HCT116 (cell line): ENCODE measurements around the gene GOLGA3. TPM values are rescaled to one million over a fixed set of nuclear protein-coding genes. Genes with fewer than 3 reads are reported as not detected.
"Not testable (repeated sequence)": the region's sequence is repeated elsewhere in the genome, so short reads cannot be mapped to it uniquely, and the experiment has no call there.

Source experiments
- ATAC-seq: fragments of 200-7000 bp; cut with Tn5 transposase; 2 replicates; pipeline ENCODE4 v1.9.1; 2020; ENCODE audit warnings: mild to moderate bottlenecking, moderate library complexity
- BruUV-seq: library from RNA; stranded (reverse); fragments of 400-500 nt; replicated peaks from 2 replicates; lab custom pipeline; 2021; lab: Mats Ljungman, UMichigan
- CTCF ChIA-PET: fragments of 300-600 bp; sonication (Branson Sonifier 250); formaldehyde crosslinking; loops from one replicate; lab custom pipeline; 2021; ENCODE audit warnings: antibody characterized with exemption; lab: Charles Lee
- POLR2A ChIA-PET: fragments of 300-600, 350-600 bp; sonication (Branson Sonifier 250); formaldehyde crosslinking; loops from one replicate; lab custom pipeline; 2021; ENCODE audit warnings: antibody characterized with exemption; lab: Charles Lee
- RAD21 ChIA-PET, 2 experiments: fragments of 300-600 bp; sonication (Branson Sonifier 250); formaldehyde crosslinking; loops; one replicate each; lab custom pipeline; 2023; ENCODE audit warnings: low total read pairs in 2 of 2; ENCODE audit not compliant: uncharacterized antibody in 2 of 2, unreplicated experiment in 2 of 2, low non-redundant PET in 1 of 2; lab: Charles Lee
- DNase-seq: peaks from one replicate; pipeline ENCODE4 v3.0.0-alpha.2; 2010; ENCODE audit warnings: low read depth, low spot score
- H2AFZ ChIP-seq: fragments of 200-600 bp; shearing (Covaris generic), sonication (generic); 2 replicates; pipeline ENCODE4 v1.6.1; 2017; ENCODE audit warnings: low read depth, mixed run types, mixed read lengths, antibody characterized with exemption, low read length; ENCODE audit not compliant: poor library complexity, severe bottlenecking
- H3K27ac ChIP-seq: 2 replicates; pipeline ENCODE4 v1.5.1; 2012; ENCODE audit warnings: low read depth, low read length
- H3K27me3 ChIP-seq: fragments of 200-600 bp; sonication (generic); 2 replicates; pipeline ENCODE4 v1.6.1; 2016; ENCODE audit warnings: mixed run types, low read length, mixed read lengths; ENCODE audit not compliant: insufficient read depth
- H3K36me3 ChIP-seq, 2 experiments: fragments of 200-500 bp in 1 of 2; fragments of 200-600 bp in 1 of 2; sonication (Bioruptor generic) in 1 of 2; sonication (generic) in 1 of 2; 2 replicates each; pipeline versions ENCODE4 v1.5.1 to v1.6.1; 2014 to 2016; ENCODE audit warnings: low read length in 2 of 2, inconsistent platforms in 1 of 2, mixed read lengths in 1 of 2, mixed run types in 1 of 2; ENCODE audit not compliant: insufficient read depth in 2 of 2, control insufficient read depth in 1 of 2
- H3K4me1 ChIP-seq, 2 experiments: fragments of 200-600 bp in 1 of 2; sonication (generic) in 1 of 2; 2 replicates each; pipeline versions ENCODE4 v1.5.1 to v1.6.1; 2012 to 2017; ENCODE audit warnings: low read length in 2 of 2, inconsistent platforms in 1 of 2, mild to moderate bottlenecking in 1 of 2, mixed read lengths in 1 of 2, mixed run types in 1 of 2, moderate library complexity in 1 of 2; ENCODE audit not compliant: insufficient read depth in 2 of 2, control insufficient read depth in 1 of 2
- H3K4me2 ChIP-seq: fragments of 200-600 bp; sonication (generic); 2 replicates; pipeline ENCODE4 v1.6.1; 2017; ENCODE audit warnings: mixed run types, low read length, mixed read lengths
- H3K4me3 ChIP-seq, 2 experiments: fragments of 200-600 bp in 1 of 2; sonication (generic) in 1 of 2; replicated peaks in 1 of 2; 2 replicates each; pipeline ENCODE4 v1.5.1; 2011 to 2016; ENCODE audit warnings: low read length in 2 of 2, control low read depth in 1 of 2, low read depth in 1 of 2, mild to moderate bottlenecking in 1 of 2, mixed read lengths in 1 of 2, mixed run types in 1 of 2
- H3K79me2 ChIP-seq: fragments of 200-600 bp; sonication (generic); 2 replicates; pipeline ENCODE4 v1.6.1; 2017; ENCODE audit warnings: mild to moderate bottlenecking, mixed run types, low read length, moderate library complexity, mixed read lengths; ENCODE audit not compliant: insufficient read depth
- H3K9ac ChIP-seq: fragments of 200-600 bp; sonication (generic); 2 replicates; pipeline ENCODE4 v1.6.1; 2016; ENCODE audit warnings: low read length, mixed read lengths
- H3K9me2 ChIP-seq: fragments of 200-600 bp; sonication (generic), shearing (Covaris generic); 2 replicates; pipeline ENCODE4 v1.6.1; 2017; ENCODE audit warnings: mixed run types, mild to moderate bottlenecking, moderate library complexity; ENCODE audit not compliant: insufficient read depth
- H3K9me3 ChIP-seq, 2 experiments: fragments of 200-500 bp in 1 of 2; fragments of 200-600 bp in 1 of 2; sonication (Bioruptor generic) in 1 of 2; sonication (generic) in 1 of 2; 2 replicates each; pipeline ENCODE4 v1.6.1; 2014 to 2017; ENCODE audit warnings: low read length in 2 of 2, mixed read lengths in 2 of 2, inconsistent platforms in 1 of 2, low read depth in 1 of 2, mild to moderate bottlenecking in 1 of 2, mixed run types in 1 of 2, moderate library complexity in 1 of 2; ENCODE audit not compliant: control insufficient read depth in 1 of 2, insufficient read depth in 1 of 2
- H4K20me1 ChIP-seq: fragments of 200-600 bp; sonication (generic), shearing (Covaris generic); 2 replicates; pipeline ENCODE4 v1.6.1; 2017; ENCODE audit warnings: mixed run types, mild to moderate bottlenecking, moderate library complexity; ENCODE audit not compliant: insufficient read depth
- CBX3 ChIP-seq: IDR thresholded peaks from 2 replicates; pipeline ENCODE4 v1.6.1; 2012; ENCODE audit warnings: low read depth
- CTCF ChIP-seq, 3 experiments: fragments of 200-600 bp in 1 of 3; sonication (generic) in 1 of 3; IDR thresholded peaks in 2 of 3; conservative IDR thresholded peaks in 1 of 3; 2 replicates each; pipeline ENCODE4 v1.5.1; 2012 to 2017; ENCODE audit warnings: low read depth in 2 of 3, low read length in 2 of 3, antibody characterized with exemption in 1 of 3, borderline replicate concordance in 1 of 3, control low read depth in 1 of 3, mild to moderate bottlenecking in 1 of 3, mixed read lengths in 1 of 3, mixed run types in 1 of 3, moderate library complexity in 1 of 3; ENCODE audit not compliant: insufficient read depth in 1 of 3
- ELF1 ChIP-seq: IDR thresholded peaks from 2 replicates; pipeline ENCODE4 v1.6.1; 2012; ENCODE audit warnings: low read depth, borderline replicate concordance
- intact Hi-C: fragments of 100-400 bp; cut with micrococcal nuclease; formaldehyde crosslinking; loops from 2 replicates; pipeline ENCODE4 v1.10.0; 2022
- total RNA-seq: library from RNA; stranded (reverse); gene quantifications from one replicate; pipeline ENCODE4 v1.2.1, GENCODE V29; 2021; ENCODE audit not compliant: unreplicated experiment
- TF ChIP-seq, protein P1 (sequence below): IDR thresholded peaks from 2 replicates; pipeline ENCODE4 v1.6.1; 2012; ENCODE audit warnings: low read depth

Gene GOLGA3
- total RNA-seq, 1 experiment from 2014 or later: 35.1 TPM

DNA sequence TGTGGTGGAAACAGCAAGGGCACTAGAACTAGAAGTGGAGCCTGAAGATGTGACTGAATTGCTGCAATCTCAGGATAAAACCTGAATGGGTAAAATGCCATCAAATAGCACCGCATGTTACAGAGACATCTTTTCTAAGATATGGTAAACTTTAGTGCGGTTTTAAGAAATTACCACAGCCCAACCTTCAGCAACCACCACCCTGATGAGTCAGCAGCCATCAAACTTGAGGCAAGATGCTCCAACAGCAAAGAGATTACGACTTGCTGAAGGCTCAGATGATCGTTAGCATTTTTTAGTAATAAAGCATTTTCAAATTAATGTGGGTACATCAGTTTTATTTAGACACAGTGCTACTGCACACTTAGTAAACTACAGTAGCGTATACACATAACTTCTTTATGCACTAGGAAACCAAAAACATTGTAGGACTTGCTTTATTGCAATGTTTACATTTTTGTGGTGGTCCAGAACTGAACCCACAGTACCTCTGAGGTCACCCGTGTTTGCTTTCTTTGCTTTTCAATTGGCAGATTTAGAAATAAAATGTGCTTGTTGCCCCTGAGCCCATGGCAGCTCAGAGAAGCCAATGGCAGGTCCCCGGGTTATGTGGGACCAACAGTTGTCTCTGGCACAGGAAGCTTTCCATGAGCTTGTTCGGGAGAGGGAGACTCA, 15.9 kb downstream of the GOLGA3 start (continued):
- TF ChIP-seq CTCF (IDR thresholded peaks at IDR 0.05 in 2 of 3, conservative IDR thresholded peaks at IDR 0.05 in 1 of 3; ENCODE audit: borderline replicate concordance in 1 of 3, insufficient read depth in 1 of 3, low read depth in 2 of 3, low read length in 2 of 3) (no peak), ELF1 (no peak), CBX3 (no peak)
- TF ChIP-seq, protein P1, sequence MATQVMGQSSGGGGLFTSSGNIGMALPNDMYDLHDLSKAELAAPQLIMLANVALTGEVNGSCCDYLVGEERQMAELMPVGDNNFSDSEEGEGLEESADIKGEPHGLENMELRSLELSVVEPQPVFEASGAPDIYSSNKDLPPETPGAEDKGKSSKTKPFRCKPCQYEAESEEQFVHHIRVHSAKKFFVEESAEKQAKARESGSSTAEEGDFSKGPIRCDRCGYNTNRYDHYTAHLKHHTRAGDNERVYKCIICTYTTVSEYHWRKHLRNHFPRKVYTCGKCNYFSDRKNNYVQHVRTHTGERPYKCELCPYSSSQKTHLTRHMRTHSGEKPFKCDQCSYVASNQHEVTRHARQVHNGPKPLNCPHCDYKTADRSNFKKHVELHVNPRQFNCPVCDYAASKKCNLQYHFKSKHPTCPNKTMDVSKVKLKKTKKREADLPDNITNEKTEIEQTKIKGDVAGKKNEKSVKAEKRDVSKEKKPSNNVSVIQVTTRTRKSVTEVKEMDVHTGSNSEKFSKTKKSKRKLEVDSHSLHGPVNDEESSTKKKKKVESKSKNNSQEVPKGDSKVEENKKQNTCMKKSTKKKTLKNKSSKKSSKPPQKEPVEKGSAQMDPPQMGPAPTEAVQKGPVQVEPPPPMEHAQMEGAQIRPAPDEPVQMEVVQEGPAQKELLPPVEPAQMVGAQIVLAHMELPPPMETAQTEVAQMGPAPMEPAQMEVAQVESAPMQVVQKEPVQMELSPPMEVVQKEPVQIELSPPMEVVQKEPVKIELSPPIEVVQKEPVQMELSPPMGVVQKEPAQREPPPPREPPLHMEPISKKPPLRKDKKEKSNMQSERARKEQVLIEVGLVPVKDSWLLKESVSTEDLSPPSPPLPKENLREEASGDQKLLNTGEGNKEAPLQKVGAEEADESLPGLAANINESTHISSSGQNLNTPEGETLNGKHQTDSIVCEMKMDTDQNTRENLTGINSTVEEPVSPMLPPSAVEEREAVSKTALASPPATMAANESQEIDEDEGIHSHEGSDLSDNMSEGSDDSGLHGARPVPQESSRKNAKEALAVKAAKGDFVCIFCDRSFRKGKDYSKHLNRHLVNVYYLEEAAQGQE: no peak

DNA sequence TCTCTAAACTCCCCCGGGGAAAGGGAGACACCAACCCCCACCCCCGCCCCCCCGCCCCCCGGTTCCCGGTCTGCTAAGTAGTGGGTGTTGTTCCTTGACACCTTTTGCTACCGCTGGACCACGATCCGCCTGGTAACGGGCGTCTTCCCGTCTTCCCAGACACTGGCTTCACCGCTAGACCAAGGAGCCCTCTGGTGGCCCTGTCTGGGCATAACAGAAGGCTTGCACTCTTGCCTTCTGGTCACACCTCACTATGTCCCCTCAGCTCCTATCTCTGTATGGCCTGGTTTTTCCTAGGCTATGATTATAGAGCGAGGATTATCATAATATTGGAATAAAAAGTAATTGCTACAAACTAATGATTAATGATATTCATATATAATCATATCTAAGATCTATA, 19.3 kb downstream of the GOLGA3 start:
- CTCF ChIA-PET, intact Hi-C loops, H3K9me2 ChIP-seq, H3K4me3 ChIP-seq, H4K20me1 ChIP-seq, BruUV-seq, H2AFZ ChIP-seq, H3K9me3 ChIP-seq, H3K27ac ChIP-seq, H3K27me3 ChIP-seq, H3K4me1 ChIP-seq, RAD21 ChIA-PET, POLR2A ChIA-PET, ATAC-seq, DNase-seq, H3K4me2 ChIP-seq: not testable (repeated sequence)
- Histone ChIP-seq H3K36me3 (peaks cover 35 to 38% of the 10 kb centered on the region in 2 experiments), H3K79me2 (peaks cover 11% of the 10 kb centered on the region)
- peak in 1 of 3 experiments; percentile 43; a peak in 2 of 6 replicates for TF ChIP-seq CTCF (IDR thresholded peaks at IDR 0.05 in 2 of 3, conservative IDR thresholded peaks at IDR 0.05 in 1 of 3; ENCODE audit: borderline replicate concordance in 1 of 3, insufficient read depth in 1 of 3, low read depth in 2 of 3, low read length in 2 of 3)
- TF ChIP-seq, all 23 proteins: peak for 1; not testable (repeated sequence) for 22
- H3K9ac ChIP-seq: not testable (repeated sequence)
